Lower leg skin (tissue), 4 donors: ENCODE results near the gene FBXL15. TPM values are rescaled to one million over a fixed set of nuclear protein-coding genes. Genes with fewer than 3 reads are reported as not detected.
A peak's percentile ranks its signal among the peaks of the same experiment; 100 is the strongest.

ENCODE experiments used
- DNase-seq, 2 donors: peaks; one replicate each; pipeline ENCODE4 v3.0.0-alpha.2; 2019; ENCODE audit warnings: low spot score in 2 of 2
- H3K4me3 ChIP-seq: fragments of 200-600 bp; sonication (generic); 2 replicates; pipeline ENCODE4 v1.5.1; 2017; ENCODE audit warnings: mild to moderate bottlenecking, low read depth; ENCODE audit not compliant: poor library complexity, severe bottlenecking
- CTCF ChIP-seq, 3 donors: fragments of 450-650 bp; IDR thresholded peaks; one replicate each; pipeline ENCODE4 v1.5.1; 2016; ENCODE audit warnings: antibody characterized with exemption in 3 of 3, mild to moderate bottlenecking in 3 of 3, moderate library complexity in 2 of 3
- POLR2A ChIP-seq, 2 donors: fragments of 450-650 bp; IDR thresholded peaks; one replicate each; pipeline ENCODE4 v1.6.1; 2016 to 2017; ENCODE audit warnings: antibody characterized with exemption in 2 of 2, mild to moderate bottlenecking in 1 of 2, moderate library complexity in 1 of 2
- WGBS, 2 donors: methylation state at CpG; one replicate each; pipeline ENCODE4 v1.1.5; 2018; 5-methylcytosine and 5-hydroxymethylcytosine counted together
- intact Hi-C: fragments of 100-400 bp; cut with DNase I; formaldehyde crosslinking; loops from one replicate; pipeline ENCODE4 v1.15.0; 2023; ENCODE audit warnings: low total_unique reads
- total RNA-seq, 4 donors: library from RNA; depleted of rRNA; stranded (reverse); fragments of >200 nt; gene quantifications; one replicate each; pipeline ENCODE4 v1.1.0, GENCODE V29; 2016

FBXL15 gene
- total RNA-seq, 4 donors from 2014 or later = 18.2 to 25.3 (median 19.1) TPM

GRCh38 chr10:102437515-102437914, 16.9 kb downstream of the FBXL15 start:
- intact Hi-C loops = no loop called here
- 93 to 94% methylated on average over 3 of the region's 3 CpGs for WGBS, 2 donors

GRCh38 chr10:102438374-102438773, 17.7 kb downstream of the FBXL15 start:
- TF ChIP-seq CTCF (IDR thresholded peaks at IDR 0.05) (no peak), POLR2A (IDR thresholded peaks at IDR 0.05) (no peak)
- 78 to 92% methylated on average over 1 of the region's 1 CpG for WGBS, 2 donors
- no peak overlapping the region for H3K4me3 ChIP-seq
- no peak for DNase-seq
- intact Hi-C loops = no loop called here

More at GRCh38 chr10:102437515-102437914, 16.9 kb downstream of the FBXL15 start:
- TF ChIP-seq POLR2A (IDR thresholded peaks at IDR 0.05) (no peak), CTCF (IDR thresholded peaks at IDR 0.05) (no peak)
- H3K4me3 ChIP-seq = no peak overlapping the region
- DNase-seq = no peak

GRCh38 chr10:102444851-102445250, 24.2 kb downstream of the FBXL15 start:
- no peak for DNase-seq
- TF ChIP-seq POLR2A (IDR thresholded peaks at IDR 0.05) = no peak
- TF ChIP-seq CTCF (IDR thresholded peaks at IDR 0.05) = no peak
- no peak overlapping the region for H3K4me3 ChIP-seq
- 77 to 83% methylated on average over 2 of the region's 2 CpGs for WGBS, 2 donors
- intact Hi-C loops = no loop called here

- TF ChIP-seq CTCF (IDR thresholded peaks at IDR 0.05) (no peak), POLR2A (IDR thresholded peaks at IDR 0.05) (no peak)
- H3K4me3 ChIP-seq = peak overlapping the region; percentile 79
- WGBS, 2 donors = 10 to 12% methylated on average over 30 of the region's 30 CpGs
- intact Hi-C loops = no loop called here
- DNase-seq = peak; percentile 78 to 92
Observed at GRCh38 chr10:102449321-102450123, 28.9 kb downstream of the FBXL15 start.

GRCh38 chr10:102450124-102450373, 29.4 kb downstream of the FBXL15 start:
- peak overlapping the region; percentile 79 for H3K4me3 ChIP-seq
- TF ChIP-seq CTCF (IDR thresholded peaks at IDR 0.05) (no peak), POLR2A (IDR thresholded peaks at IDR 0.05) (no peak)
- DNase-seq = no peak
- intact Hi-C loops = no loop called here
- 0% methylated on average over 6 to 11 of the region's 11 CpGs for WGBS, 2 donors
